GM19239 (cell line): ENCODE results near the gene INTS14.
A peak's percentile ranks its signal among the peaks of the same experiment; 100 is the strongest.
"Not testable (repeated sequence)": the region's sequence is repeated elsewhere in the genome, so short reads cannot be mapped to it uniquely, and the experiment has no call there.

Experiments used
- DNase-seq: peaks from one replicate; pipeline ENCODE4 v3.0.0; 2011; ENCODE audit warnings: low spot score; ENCODE audit not compliant: insufficient read length
- FAIRE-seq: peaks from 2 replicates; lab custom pipeline; 2011; peaks lifted over from hg19 to GRCh38; lab: Jason Lieb, UNC

Gene INTS14

DNA sequence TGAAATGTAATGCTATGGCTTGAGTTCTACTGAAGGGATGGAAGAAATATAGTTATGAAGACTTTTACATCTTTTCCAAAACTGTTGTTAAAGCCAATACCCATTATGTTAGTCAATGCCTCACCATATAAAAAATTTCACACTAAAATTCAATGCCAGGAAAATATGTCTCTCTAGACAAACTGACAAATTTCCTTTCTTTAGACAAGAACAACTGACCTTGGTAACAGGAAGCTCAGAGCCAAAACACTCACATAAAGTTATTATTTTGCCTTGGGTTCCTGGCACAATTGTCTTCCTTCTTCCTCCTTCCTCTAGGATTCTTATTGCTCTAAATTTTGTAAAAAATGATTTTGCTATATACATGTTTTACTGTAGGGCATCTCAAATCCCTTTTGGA is 26.7 kb downstream of the INTS14 start:
- DNase-seq (no peak), FAIRE-seq (peak; percentile 58)

DNA sequence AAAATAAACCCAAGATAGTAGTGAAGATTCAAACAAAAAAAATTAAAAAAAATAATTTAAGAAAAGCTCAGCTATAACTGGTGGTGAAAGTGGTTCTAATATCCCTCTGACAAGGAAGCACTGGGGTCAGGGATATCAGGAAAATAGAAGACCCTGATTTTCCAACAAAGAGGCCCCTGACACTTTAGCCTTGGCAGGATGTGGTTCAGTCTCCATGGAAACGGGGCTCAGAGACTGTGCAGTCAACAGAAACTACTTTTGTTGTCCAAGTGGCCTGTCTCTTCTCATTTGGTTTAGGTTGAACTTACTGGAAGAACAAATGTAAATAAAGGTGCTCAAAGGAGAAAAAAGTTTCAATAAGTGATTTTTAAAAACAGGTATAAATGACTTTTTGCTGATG is 27.2 kb downstream of the INTS14 start:
- FAIRE-seq (peak; percentile 88), DNase-seq (peak; percentile 52)

DNA sequence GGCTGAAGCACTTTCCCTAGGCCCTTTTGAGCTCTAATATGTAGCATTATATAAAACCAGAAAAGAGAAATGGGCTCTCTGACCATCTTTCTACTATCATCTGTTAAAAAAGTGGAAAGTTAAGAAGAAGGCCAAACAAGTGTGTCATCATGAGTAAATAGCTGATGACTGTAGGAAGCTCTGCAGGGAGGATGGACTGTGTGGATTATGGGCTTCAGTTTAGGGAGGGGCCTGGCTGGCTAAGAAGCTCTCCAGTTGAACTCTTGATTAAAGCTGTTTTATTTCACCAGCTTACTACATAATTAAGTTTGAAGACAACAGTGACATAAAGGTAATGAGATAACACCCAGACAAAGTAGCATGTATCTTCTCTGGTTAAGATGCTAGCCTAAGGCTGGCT is 30.6 kb downstream of the INTS14 start:
- no peak for DNase-seq

DNA sequence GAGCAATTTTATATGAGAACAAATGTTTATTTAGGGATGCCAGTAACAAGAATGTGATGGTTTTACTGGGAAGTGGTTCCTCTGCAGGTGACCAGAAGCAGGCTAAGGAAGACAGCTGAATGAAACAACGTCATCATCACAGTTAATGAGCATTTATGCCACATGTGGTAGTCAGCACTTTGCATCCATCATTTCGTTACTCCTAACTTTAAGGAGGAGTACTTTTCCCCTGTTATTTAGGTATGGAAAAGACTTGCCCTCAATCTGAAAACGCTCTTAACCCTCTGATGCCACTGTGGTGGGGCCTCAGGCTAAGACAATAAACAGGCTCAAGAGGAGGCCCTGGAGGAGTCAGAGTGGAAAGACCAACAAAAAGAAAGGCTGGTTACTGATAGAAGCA is 31.2 kb downstream of the INTS14 start:
- FAIRE-seq (no peak), DNase-seq (no peak)

More for the DNA sequence above, 30.6 kb downstream of the INTS14 start:
- no peak for FAIRE-seq

DNA sequence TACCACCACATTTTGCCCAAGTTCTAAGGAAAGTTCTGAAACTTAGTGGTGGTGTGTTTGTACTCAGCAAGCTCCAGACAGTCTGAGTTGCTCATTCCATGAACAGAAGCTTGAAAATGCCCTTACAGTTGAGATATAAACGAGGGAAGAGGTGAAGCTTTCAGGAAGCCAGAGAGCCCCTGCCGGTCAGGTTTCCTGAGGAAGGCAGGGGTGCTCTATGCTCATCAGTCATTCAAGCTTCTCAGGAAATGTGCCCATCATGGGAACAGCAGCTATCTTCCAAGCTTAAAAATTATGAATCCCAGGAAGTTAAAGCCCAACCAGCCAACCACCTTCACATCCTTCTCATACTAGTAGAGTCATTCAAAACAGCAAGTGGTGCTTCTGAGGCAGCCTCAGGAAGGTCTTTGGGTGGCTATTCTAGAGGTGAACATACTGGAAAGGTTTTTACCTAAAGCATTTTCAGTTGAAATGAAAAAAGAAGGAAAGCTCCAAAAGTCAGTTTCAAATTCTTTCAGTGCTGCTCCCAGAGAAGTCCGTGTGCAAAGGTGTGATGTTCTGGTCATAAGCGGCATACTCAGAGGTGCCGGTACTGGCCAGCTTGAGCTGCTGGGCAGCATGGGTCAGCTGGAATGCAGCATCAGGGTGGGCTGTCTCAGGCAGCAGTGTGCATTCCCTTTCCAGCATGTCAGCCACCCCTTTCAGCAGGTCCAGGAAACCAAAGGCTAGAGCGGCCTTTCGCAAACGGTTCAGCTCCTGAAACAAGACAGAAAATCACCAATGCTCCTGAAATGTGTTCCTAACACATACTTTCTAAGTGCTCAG is 31.8 kb downstream of the INTS14 start:
- DNase-seq (no peak), FAIRE-seq (no peak)

DNA sequence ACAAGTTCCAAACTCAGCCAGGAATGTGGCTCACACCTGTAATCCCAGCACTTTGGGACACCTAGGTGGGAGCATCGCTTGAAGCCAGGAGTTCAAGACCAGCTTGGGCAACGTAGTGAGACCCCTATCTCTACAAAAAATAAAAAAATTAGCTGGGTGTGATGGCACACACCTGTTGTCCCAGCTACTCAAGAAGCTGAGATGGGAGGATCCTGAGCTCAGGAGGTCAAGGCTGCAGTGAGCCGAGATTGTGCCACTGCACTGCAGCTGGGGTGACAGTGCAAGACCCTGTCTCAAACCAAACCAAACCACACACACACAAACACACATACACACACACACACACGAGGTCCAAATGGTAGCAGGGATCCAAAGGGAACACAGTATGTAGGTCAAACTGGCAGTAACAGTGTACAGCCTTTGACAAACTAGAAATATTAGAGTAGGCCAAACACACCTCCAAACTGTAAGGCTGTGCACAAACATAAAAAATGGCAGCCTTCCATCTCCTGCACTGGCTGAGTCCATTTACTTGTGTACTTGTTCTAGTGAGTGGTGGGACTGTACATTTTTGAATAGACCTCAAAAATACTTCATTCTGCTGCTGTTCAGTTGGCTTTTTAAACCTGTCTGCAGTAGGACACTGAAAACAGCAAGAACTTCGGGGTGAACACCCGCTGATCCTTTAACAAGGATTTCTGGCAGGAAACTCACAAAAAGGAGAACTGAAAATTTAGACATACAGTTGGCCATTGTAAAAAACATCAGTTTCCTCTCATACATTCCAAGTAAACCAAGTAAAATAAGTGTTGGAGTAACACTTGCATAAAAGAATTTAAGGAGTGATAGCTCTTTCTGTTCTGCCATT is 33.6 kb downstream of the INTS14 start:
- DNase-seq (no peak), FAIRE-seq (no peak)

DNA sequence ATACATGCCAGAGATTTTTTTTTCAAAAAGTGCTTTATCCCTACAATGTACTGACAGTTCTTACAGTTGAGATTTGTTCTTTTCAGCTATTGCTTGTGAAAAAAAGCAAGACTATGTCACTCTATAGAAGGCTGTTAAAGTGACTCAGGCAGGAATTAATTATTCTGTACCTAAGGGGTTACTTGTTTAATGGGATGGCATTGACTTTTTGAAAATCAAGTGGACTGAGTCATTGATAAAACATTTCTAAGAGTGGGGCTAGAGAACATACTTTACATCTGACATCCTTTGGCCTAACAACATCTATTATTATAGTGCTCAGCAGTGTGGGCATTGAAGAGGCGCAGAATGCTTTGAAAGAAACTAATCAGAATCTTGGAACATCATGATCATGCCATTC is 34.3 kb downstream of the INTS14 start:
- FAIRE-seq: no peak
- DNase-seq: no peak

DNA sequence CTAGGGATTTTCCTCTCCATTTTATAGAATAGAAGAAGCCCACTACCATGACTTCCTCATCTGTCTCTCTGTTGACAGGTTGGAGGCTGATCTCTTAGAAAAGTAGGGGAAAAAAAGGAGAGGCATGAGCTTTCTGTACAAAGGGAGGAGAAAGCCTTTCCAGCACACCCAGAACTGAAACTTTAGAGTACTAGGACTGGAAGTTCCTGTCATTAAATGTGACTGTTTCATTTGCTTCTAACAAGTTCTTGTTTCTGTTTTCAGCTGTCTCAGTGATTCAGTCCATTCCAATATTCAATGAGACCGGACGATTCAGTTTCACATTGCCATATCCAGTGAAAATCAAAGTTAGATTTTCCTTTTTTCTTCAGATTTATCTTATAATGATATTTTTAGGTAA is 39.0 kb downstream of the INTS14 start:
- no peak for FAIRE-seq
- no peak for DNase-seq

DNA sequence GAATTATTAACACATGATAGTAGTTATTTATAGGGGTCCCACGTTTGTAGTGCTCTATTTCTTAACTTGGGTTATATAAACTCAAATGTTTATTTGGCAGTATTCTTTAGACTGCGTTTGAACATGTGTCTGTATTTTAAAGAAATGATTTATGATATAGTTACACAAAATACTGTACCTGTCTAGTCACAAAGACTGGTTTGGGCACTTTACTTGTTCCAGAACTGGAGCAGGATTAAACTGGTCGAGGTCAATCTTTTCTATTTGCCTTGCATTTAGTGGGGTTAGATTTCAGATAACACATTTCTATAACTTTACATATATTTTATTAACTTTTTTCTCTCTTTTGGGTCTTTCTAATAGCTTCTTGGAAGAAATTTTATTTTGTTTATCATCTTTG is 41.2 kb downstream of the INTS14 start:
- FAIRE-seq (no peak), DNase-seq (no peak)

DNA sequence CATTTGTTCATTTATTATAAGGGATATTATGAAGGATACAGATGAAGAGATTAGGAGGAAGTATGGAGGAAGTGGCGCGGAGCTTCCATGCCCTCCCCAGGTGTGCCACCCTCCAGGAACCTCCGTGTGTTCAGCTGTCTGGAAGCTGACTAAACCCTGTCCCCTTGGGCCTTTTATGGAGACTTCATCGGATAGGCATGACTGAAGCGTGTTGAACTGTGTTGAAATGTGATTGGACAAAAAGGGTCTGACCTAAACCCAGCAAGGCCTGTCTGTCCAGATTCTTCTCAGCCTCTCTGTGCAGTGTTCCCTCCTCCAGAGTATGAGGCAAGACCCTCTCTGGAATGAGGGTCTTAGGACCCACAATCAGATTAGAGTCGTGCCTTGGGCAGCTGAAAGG is 49.0 kb downstream of the INTS14 start:
- FAIRE-seq (no peak), DNase-seq (no peak)

DNA sequence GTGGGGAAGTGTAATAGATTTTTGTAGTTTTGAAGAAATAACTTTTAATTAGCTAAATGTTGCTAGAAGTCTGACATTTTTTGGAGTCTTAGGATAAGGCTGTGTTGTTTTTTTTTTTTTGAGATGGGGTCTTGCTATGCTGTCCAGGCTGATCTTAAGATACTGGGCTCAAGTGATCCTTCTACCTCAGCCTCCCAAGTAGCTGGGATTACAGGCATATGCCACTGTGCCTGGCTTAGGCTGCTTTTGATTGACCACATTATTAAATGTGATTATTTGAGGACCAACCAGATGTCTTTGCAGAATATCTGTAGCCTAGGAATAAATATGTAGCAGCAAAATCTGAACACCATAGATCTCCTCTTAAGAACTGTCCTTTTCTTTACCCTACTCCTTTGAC is 51.0 kb downstream of the INTS14 start:
- no peak for FAIRE-seq

DNA sequence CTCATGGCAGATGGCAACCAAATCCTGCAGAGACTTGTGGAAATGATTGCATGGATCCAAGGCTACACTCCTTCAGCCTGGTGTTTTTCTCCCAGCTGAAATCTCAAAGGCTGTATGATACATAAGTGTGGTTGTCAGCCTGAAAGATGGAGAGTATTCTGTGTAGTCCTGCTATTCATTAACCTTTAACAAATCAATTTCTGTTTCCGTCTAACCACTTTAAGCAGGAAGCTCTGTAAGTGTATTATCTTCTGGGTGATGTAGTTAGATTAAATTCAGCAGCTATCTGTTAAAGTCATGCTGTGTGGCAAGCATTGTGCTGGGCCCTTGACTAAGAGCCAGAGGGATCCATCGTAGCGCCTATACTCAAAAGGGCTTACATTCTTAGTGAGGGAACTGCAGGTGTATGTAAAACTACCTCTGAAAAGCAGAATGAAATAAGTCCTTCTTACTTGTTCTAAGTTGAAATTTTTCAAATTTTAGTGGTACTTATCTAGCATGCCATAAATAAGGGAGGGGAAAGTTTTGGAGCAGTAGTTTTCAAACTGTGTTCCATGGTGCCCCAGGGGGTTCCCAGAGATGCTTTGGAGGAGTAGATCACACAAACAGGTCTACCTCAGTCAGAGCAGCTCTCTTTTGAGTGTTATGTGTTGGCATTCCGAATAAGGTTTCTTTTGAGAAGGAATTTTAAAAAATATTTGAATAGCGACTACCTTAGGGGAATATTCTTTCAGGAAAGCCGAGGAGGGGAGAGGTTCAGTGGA is 51.8 kb downstream of the INTS14 start:
- FAIRE-seq: no peak

More for the DNA sequence above, 51.0 kb downstream of the INTS14 start:
- no peak for DNase-seq

DNA sequence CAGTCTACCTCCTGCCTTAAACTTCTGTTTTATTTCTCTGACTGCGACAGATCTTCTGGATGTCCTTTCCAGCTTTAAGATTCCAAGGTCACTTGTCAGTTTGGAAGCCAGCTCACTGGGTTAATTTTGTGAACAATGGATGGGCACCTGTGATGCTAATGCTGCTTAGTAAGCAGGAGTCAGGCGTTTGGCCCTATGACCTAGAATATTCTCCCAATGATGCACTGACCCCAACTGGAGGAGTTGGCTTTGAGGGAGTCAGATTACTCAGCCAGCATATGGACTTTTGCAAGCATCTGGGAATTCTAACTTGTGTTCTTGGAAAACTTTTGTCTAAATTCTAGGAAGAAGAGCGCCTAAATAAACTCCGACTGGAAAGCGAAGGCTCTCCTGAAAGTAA is 52.6 kb downstream of the INTS14 start:
- DNase-seq (no peak), FAIRE-seq (no peak)

More for the DNA sequence above, 51.8 kb downstream of the INTS14 start:
- no peak for DNase-seq

DNA sequence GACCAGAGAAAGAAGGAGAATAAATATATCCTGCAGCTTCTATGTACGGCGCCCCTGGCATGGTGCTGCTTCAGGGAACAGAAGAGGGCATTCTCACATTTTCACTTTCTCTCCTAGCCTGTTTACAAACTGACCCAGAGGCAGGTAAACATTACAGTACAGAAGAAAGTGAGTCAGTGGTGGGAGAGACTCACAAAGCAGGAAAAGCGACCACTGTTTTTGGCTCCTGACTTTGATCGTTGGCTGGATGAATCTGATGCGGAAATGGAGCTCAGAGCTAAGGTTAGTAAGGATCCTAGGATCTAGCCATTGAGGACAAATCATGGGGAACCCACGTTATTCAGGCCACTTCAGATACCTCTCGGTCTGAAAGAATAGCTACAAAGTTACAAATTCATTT is 54.3 kb downstream of the INTS14 start:
- DNase-seq: no peak
- FAIRE-seq: no peak

DNA sequence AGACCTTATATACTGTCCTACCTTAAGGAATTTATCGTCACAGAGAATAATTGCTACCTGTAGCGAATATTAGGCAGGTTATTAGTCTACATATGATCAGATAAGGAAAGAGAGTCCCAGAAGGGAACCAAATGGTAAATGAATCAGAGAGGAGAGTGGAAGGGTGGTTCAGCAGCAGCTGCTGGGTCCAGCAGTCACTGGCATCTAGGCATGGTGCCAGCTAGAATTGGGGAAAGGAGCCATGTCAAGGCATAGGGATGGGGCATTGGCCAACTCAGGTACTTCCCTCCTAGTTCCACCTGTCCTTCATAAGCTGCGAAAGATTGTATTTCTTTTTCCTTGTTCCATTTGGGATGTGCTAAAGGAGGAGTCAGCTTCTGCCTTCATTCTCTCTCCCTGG is 57.2 kb downstream of the INTS14 start:
- FAIRE-seq (no peak), DNase-seq (no peak)

DNA sequence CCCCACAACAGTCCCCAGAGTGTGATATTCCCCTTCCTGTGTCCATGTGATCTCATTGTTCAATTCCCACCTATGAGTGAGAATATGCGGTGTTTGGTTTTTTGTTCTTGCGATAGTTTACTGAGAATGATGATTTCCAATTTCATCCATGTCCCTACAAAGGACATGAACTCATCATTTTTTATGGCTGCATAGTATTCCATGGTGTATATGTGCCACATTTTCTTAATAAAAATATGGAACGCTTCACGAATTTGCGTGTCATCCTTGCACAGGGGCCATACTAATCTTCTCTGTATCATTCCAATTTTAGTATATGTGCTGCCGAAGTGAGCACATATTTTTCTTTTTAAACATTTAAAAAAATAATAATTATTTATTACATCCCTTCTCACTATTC is 58.1 kb downstream of the INTS14 start:
- not testable (repeated sequence) for DNase-seq, FAIRE-seq

DNA sequence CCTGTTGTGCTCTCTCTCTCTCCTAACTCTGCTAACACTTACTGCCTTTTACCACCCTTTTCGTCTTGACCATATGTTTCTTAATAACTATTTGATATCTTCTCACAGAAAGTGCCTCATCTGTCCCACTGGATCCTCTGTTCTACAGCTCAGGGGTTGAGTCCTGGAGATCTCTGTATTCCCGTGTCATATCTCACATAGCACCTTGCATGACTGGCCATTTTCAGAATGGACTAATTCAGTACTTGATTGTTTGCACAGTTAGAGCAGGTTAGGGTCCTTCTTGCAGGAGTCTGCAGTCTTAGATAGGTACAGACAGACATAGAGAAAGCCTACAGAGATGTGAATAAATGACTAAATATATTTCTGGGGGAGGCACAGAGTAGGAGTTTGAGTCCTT is 59.7 kb downstream of the INTS14 start:
- DNase-seq: no peak

DNA sequence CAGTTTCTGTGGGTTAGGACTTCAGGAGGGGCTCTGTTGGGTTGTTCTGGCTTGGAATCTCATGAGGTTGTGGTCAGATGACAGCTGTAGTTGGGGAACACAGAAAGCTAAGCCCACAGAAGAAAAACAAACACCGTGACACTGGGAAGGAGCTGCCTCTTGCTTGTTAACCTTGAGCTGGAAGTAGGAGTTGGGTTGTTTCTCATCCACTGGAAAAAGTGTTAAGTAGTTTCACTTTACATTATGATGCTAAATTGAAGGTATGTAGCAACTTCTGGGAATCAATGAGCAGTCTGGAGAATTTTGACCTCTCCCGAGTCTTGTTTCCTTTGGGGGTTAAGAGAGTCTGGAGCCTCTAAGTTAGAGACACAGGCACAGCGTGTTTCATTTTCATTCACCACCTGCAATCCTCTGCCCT is 60.2 kb downstream of the INTS14 start:
- FAIRE-seq (no peak), DNase-seq (no peak)

More for the DNA sequence above, 59.7 kb downstream of the INTS14 start:
- FAIRE-seq: no peak

DNA sequence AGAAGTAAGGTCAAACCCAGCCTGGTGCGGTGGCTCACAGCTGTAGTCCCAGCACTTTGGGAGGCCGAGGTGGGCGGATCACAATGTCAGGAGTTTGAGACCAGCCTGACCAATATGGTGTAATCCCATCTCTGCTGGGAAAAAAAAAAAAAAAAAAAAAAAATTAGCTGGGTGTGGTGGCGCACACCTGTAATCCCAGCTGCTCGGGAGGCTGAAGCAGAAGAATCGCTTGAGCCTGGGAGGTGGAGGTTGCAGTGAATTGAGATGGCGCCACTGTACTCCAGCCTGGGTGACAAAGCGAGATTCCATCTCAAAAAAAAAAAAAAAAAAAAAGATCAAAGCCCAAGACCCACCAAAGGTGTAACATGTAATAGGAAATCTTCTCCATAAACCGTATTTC is 61.6 kb downstream of the INTS14 start:
- not testable (repeated sequence) for FAIRE-seq, DNase-seq

DNA sequence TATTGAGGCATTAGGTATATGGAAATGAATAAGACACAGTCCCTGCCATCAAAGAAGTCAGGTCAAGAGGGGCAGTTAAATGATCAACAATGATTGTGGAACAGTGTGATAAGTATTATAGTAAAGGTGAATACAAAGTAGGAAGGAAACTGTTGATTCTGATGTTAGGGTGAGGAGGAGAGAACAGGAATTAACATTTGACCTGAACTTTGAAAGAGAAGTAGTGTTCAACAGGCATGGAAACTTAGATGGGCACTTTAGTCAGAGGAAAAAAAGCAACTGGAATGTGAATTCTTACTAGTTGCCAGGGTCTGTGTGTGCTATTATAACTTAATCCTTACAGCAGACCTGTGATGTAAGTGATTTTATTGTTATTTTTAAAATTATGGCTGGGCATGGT is 63.1 kb downstream of the INTS14 start:
- DNase-seq (no peak), FAIRE-seq (no peak)
